Activated CD4-positive, alpha-beta T cell treated with anti-CD3 and anti-CD28 coated beads for 36 hours (primary cell): Measurements from ENCODE around the gene PLEKHG2. TPM values are rescaled to one million over a fixed set of nuclear protein-coding genes. Genes with fewer than 3 reads are reported as not detected.
"Not testable (repeated sequence)": the region's sequence is repeated elsewhere in the genome, so short reads cannot be mapped to it uniquely, and the experiment has no call there.

ENCODE experiments used
- ATAC-seq: fragments of 200-7000 bp; cut with Tn5 transposase; one replicate; pipeline ENCODE4 v1.10.0; 2021; ENCODE audit warnings: mild to moderate bottlenecking, moderate library complexity
- CTCF ChIA-PET: fragments of 350-600 bp; sonication (Branson Sonifier 250); formaldehyde crosslinking; loops from one replicate; lab custom pipeline; 2021; ENCODE audit warnings: antibody characterized with exemption; lab: Charles Lee
- POLR2A ChIA-PET: fragments of 350-600 bp; sonication (Branson Sonifier 250); formaldehyde crosslinking; loops from one replicate; lab custom pipeline; 2021; ENCODE audit warnings: antibody characterized with exemption, inconsistent platforms; lab: Charles Lee
- DNase-seq: peaks from one replicate; pipeline ENCODE4 v3.0.0-alpha.2; 2020
- H3K27ac Mint-ChIP-seq: one replicate; pipeline ENCODE4 v1.8.0; 2021; ENCODE audit warnings: mixed read lengths
- H3K27me3 Mint-ChIP-seq: one replicate; pipeline ENCODE4 v1.8.0; 2021; ENCODE audit warnings: mixed read lengths
- H3K36me3 Mint-ChIP-seq: one replicate; pipeline ENCODE4 v1.8.0; 2021; ENCODE audit warnings: low read depth, mixed read lengths
- H3K4me1 Mint-ChIP-seq: one replicate; pipeline ENCODE4 v1.8.0; 2021; ENCODE audit warnings: mixed read lengths
- H3K4me3 Mint-ChIP-seq: one replicate; pipeline ENCODE4 v1.8.0; 2021; ENCODE audit warnings: mild to moderate bottlenecking, moderate library complexity, mixed read lengths
- H3K9me3 Mint-ChIP-seq: one replicate; pipeline ENCODE4 v1.8.0; 2021; ENCODE audit warnings: low read depth, mixed read lengths
- intact Hi-C, 2 experiments: fragments of 100-400 bp; cut with DNase I in 1 of 2; cut with micrococcal nuclease in 1 of 2; formaldehyde crosslinking; loops; one replicate each; pipeline versions ENCODE4 v1.14.2 to v1.15.1; 2022 to 2024; cut with DNase I, micrococcal nuclease
- total RNA-seq, 2 experiments: library from RNA; stranded (reverse); gene quantifications; one replicate each; pipeline ENCODE4 v1.2.3, GENCODE V29; 2021

Gene PLEKHG2
- total RNA-seq, 2 experiments from 2014 or later, result 46.0 to 65.5 TPM

DNA sequence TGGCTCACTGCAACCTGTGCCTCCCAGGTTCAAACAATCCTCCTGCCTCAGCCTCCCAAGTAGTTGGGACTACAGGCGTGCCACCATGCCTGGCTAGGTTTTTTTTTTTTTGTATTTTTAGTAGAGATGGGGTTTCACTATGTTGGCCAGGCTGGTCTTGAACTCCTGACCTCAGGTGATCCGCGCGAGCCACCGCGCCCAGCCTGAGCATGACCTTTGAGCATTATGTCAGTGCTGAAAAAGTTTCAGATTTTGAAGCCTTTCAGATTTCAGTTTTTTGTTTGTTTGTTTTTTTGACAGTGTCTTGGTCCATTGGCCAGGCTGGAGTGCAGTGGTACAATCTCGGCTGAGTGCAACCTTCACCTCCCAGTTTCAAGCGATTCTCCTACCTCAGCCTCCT lies 38.8 kb downstream of the PLEKHG2 start:
- POLR2A ChIA-PET, H3K27me3 Mint-ChIP-seq, intact Hi-C loops, H3K4me3 Mint-ChIP-seq, CTCF ChIA-PET, ATAC-seq, H3K27ac Mint-ChIP-seq, H3K9me3 Mint-ChIP-seq, DNase-seq: not testable (repeated sequence)
- Mint-ChIP-seq H3K36me3 (peaks cover 62% of the 10 kb centered on the region), H3K4me1 (peaks cover 65% of the 10 kb centered on the region)

GRCh38 chr19:39463403-39463802 lies 50.9 kb downstream of the PLEKHG2 start:
- peaks cover 68% of the 10 kb centered on the region for H3K36me3 Mint-ChIP-seq

DNA sequence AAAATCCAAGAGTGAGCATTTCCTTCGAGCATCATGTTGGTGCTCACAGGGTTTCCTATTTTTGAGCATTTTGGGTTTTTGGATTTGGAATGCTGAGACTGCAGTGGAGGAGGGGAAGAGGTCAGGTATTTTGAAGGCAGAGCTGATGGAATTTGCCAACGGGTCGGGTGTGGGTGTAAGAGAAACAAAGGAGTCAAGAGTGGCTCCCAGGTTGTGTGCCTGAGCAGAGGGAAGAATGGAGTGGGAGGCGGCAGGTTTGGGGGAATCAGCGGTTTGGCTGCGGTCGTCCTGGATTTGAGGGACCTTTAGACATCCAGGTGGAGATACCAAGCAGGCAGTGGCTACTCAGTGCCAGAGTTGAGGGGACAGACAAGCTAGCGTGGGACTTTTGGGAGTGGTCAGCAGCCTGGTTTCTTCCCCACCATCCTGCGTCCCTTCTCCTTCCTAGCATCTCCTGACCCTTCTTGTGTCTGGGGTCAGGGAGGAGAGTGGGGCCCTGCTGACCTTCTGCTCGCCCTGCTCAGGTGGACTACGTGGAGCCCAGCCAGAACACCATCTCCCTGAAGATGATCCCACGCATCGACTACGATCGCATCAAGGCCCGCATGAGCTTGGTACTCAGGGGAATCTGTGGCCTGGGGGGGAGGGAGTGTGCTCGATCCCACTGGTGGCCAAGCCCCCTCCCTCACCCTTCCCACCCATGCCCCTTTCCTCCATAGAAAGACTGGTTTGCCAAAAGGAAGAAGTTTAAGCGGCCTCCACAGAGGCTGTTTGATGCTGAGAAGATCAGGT lies 53.7 kb downstream of the PLEKHG2 start:
- ChIA-PET POLR2A (interaction anchor here (1.1 kb wide), 1 partner anchor 10 kb away, joined by 5 read pairs; no protein-coding TSS in a partner anchor), CTCF (interaction anchor here (1.5 kb wide), 1 partner anchor 66 kb away, joined by 6 read pairs; the partner anchor contains the start of gene EID2B)
- H3K9me3 Mint-ChIP-seq, result no peaks in the 10 kb centered on the region
- intact Hi-C loops, result no loop called here
- ATAC-seq (no peak), DNase-seq (no peak)
- no peak overlapping the region for H3K4me3 Mint-ChIP-seq
- no peaks in the 10 kb centered on the region for H3K27me3 Mint-ChIP-seq
- H3K27ac Mint-ChIP-seq, result no peak overlapping the region
- H3K4me1 Mint-ChIP-seq, result peaks cover 12% of the 10 kb centered on the region
- peaks cover 65% of the 10 kb centered on the region for H3K36me3 Mint-ChIP-seq

More at GRCh38 chr19:39463403-39463802, 50.9 kb downstream of the PLEKHG2 start:
- Mint-ChIP-seq H3K4me1 (no peaks in the 10 kb centered on the region), H3K9me3 (no peaks in the 10 kb centered on the region), H3K4me3 (no peak overlapping the region), H3K27ac (no peak overlapping the region), H3K27me3 (no peaks in the 10 kb centered on the region)
- CTCF ChIA-PET, result interaction anchor here (0.6 to 2.0 kb wide), 4 partner anchors 16 to 92 kb away, joined by 3 to 5 read pairs (median 4); partner anchors contain the start of gene EID2B
- ATAC-seq (no peak), DNase-seq (no peak)
- intact Hi-C loops, result no loop called here
- POLR2A ChIA-PET, result no interaction called here

DNA sequence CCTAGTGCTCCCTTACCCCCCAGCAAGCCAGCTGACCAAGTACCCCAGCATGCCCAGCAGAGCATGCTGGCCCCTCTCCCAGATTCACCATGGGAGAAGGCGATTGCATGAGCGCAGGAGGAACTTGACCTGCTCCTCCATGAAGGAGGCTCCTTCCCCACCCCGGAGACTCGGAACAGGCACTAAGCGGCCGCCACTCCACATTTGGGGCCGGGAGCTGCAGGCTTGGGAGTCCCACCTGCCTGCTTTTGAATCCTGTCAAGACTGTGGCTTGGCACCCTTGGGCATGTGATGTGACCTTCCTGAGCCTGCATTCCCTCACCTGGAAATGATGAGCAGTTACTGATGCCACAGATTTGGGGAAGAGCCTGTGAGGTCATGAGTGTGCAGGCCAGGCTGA lies 55.5 kb downstream of the PLEKHG2 start:
- H3K27ac Mint-ChIP-seq, result no peak overlapping the region
- H3K9me3 Mint-ChIP-seq, result no peaks in the 10 kb centered on the region
- CTCF ChIA-PET, result interaction anchor here (0.7 to 1.0 kb wide), 2 partner anchors 11 to 27 kb away, joined by 3 read pairs; no protein-coding TSS in a partner anchor
- H3K4me3 Mint-ChIP-seq, result no peak overlapping the region
- DNase-seq, result no peak
- intact Hi-C loops, result no loop called here
- peaks cover 17% of the 10 kb centered on the region for H3K4me1 Mint-ChIP-seq
- H3K27me3 Mint-ChIP-seq, result no peaks in the 10 kb centered on the region
- H3K36me3 Mint-ChIP-seq, result peaks cover 71% of the 10 kb centered on the region
- no peak for ATAC-seq
- POLR2A ChIA-PET, result no interaction called here

- Mint-ChIP-seq H3K36me3 (peaks cover 62% of the 10 kb centered on the region), H3K9me3 (no peaks in the 10 kb centered on the region), H3K4me1 (peaks cover 17% of the 10 kb centered on the region), H3K27ac (peak overlapping the region; percentile 16), H3K4me3 (no peak overlapping the region), H3K27me3 (no peaks in the 10 kb centered on the region)
- ChIA-PET POLR2A (interaction anchor here (0.7 kb wide), 1 partner anchor 33 kb away, joined by 4 read pairs; the partner anchor contains the start of gene RPS16), CTCF (interaction anchor here (0.6 kb wide), 1 partner anchor 12 kb away, joined by 3 read pairs; the partner anchor contains the start of gene TIMM50)
- intact Hi-C loops, result no loop called here
- no peak for ATAC-seq
- no peak for DNase-seq
Measured at GRCh38 chr19:39469036-39469435, 56.6 kb downstream of the PLEKHG2 start.

DNA sequence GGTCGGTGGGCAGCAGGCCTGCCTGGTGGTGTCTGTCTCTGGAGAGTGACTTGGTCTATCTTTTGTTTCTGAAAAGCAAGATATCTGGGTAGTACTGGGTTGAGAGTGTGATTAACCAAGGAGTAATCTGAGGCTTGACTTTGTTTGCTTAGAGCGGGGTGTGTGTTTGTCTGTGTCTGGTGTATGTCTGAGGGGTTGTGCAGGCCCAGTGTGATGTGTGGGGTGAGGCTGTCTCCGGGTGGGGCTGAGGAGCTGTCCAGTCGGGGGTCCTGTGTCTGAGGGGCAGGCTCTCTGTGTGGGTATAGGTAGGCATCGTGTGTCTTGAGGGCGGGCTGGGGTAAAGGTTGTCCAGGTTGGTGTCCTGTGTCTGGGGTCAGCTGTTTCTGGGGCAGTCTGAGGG lies 57.1 kb downstream of the PLEKHG2 start:
- Mint-ChIP-seq H3K4me3 (no peak overlapping the region), H3K27ac (peak overlapping the region; percentile 16), H3K36me3 (peaks cover 68% of the 10 kb centered on the region), H3K9me3 (no peaks in the 10 kb centered on the region), H3K27me3 (no peaks in the 10 kb centered on the region), H3K4me1 (peaks cover 17% of the 10 kb centered on the region)
- ATAC-seq (no peak), DNase-seq (no peak)
- CTCF ChIA-PET, result interaction anchor here (0.6 kb wide), 1 partner anchor 11 kb away, joined by 3 read pairs; the partner anchor contains the start of gene TIMM50
- POLR2A ChIA-PET, result no interaction called here
- intact Hi-C loops, result no loop called here

- DNase-seq (peak; percentile 30), ATAC-seq (peak; percentile 49)
- no peak overlapping the region for H3K4me3 Mint-ChIP-seq
- ChIA-PET POLR2A (no interaction called here), CTCF (no interaction called here)
- peak overlapping the region; percentile 68 for H3K27ac Mint-ChIP-seq
- peaks cover 17% of the 10 kb centered on the region for H3K4me1 Mint-ChIP-seq
- no peaks in the 10 kb centered on the region for H3K9me3 Mint-ChIP-seq
- intact Hi-C loops, result no loop called here
- peaks cover 68% of the 10 kb centered on the region for H3K36me3 Mint-ChIP-seq
- H3K27me3 Mint-ChIP-seq, result no peaks in the 10 kb centered on the region
Measured at GRCh38 chr19:39470724-39471339, 58.4 kb downstream of the PLEKHG2 start.

DNA sequence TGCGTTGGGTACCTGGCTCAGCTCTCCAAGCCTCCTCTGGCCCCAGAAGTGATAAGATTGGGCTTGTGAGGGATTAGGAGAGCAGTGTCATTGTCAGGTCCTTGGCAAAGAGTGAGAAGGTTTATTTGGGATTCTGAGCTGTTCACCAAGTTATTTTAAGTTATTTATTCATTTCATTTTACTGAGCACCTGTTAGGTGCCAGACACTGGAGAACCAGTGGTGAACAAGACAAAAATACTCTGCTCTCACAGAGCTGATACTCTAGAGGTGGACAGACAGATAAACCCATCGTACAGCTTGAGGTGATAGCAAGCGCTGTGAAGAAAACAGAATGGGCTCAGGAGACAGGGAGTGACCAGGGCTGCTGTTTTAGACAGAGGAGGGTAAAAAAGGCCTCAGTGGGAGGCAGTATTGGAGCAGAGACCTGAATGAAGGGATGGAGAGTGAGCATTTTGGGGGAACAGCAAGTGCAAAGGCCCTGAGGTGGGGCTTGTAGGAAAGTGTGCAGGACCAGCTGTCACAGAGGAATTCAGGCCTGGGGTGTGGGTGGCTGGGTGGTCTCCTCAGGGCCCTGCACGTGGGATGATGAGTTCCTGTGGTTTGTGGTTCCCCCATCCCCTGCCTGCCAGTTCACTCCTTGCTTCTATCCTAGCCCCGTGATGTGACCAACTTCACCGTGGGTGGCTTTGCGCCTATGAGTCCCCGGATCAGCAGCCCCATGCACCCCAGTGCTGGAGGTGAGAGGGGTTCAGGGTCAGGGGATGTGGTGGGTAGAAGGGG lies 59.5 kb downstream of the PLEKHG2 start:
- H3K4me1 Mint-ChIP-seq, result peaks cover 17% of the 10 kb centered on the region
- H3K4me3 Mint-ChIP-seq, result no peak overlapping the region
- no peak for ATAC-seq
- CTCF ChIA-PET, result interaction anchor here (0.6 to 1.1 kb wide), 6 partner anchors 9 to 1221 kb away, joined by 3 to 4 read pairs (median 3); partner anchors contain the start of gene TIMM50
- POLR2A ChIA-PET, result no interaction called here
- intact Hi-C loops, result no loop called here
- peaks cover 69% of the 10 kb centered on the region for H3K36me3 Mint-ChIP-seq
- no peaks in the 10 kb centered on the region for H3K9me3 Mint-ChIP-seq
- H3K27me3 Mint-ChIP-seq, result no peaks in the 10 kb centered on the region
- H3K27ac Mint-ChIP-seq, result peak overlapping the region; percentile 55
- DNase-seq, result no peak

DNA sequence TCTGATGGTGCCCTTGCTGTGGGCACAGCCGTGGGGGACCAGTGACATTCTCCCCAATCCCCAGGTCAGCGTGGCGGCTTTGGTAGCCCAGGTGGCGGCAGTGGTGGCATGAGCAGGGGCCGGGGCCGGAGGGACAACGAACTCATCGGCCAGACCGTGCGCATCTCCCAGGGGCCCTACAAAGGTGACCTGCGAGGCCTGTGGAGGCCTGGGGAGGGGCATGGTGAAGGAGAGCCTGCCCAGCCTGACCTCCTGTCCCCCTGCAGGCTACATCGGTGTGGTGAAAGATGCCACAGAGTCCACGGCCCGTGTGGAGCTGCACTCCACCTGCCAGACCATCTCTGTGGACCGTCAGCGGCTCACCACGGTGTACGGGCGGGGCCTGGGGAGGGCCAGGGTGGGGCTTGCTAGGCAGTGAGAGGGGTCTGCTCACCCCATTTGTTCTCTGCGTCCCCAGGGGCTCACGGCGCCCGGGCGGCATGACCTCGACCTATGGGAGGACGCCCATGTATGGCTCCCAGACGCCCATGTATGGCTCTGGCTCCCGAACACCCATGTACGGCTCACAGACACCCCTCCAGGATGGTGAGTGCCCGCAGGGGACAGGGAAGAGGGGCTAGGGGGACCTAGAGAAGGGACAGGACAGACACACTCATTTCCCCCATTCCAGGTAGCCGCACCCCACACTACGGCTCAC lies 60.4 kb downstream of the PLEKHG2 start:
- peaks cover 64% of the 10 kb centered on the region for H3K36me3 Mint-ChIP-seq
- CTCF ChIA-PET, result interaction anchor here (1.1 to 4.2 kb wide), 2 partner anchors 46 to 60 kb away, joined by 3 to 27 read pairs; partner anchors contain the start of gene EID2B
- H3K9me3 Mint-ChIP-seq, result no peaks in the 10 kb centered on the region
- no peak overlapping the region for H3K4me3 Mint-ChIP-seq
- intact Hi-C loops, result no loop called here
- POLR2A ChIA-PET, result no interaction called here
- peaks cover 17% of the 10 kb centered on the region for H3K4me1 Mint-ChIP-seq
- ATAC-seq (no peak), DNase-seq (no peak)
- no peak overlapping the region for H3K27ac Mint-ChIP-seq
- no peaks in the 10 kb centered on the region for H3K27me3 Mint-ChIP-seq

- Mint-ChIP-seq H3K4me3 (no peak overlapping the region), H3K4me1 (peaks cover 17% of the 10 kb centered on the region), H3K9me3 (no peaks in the 10 kb centered on the region), H3K36me3 (peaks cover 61% of the 10 kb centered on the region), H3K27me3 (no peaks in the 10 kb centered on the region), H3K27ac (no peak overlapping the region)
- ChIA-PET CTCF (interaction anchor here (0.6 to 4.2 kb wide), 9 partner anchors 12 to 1184 kb away, joined by 3 to 27 read pairs (median 4); partner anchors contain the start of gene EID2B), POLR2A (interaction anchor here (1.2 kb wide), 1 partner anchor 26 kb away, joined by 4 read pairs; no protein-coding TSS in a partner anchor)
- ATAC-seq (no peak), DNase-seq (no peak)
- intact Hi-C loops, result no loop called here
Measured at GRCh38 chr19:39473443-39473960, 61.0 kb downstream of the PLEKHG2 start.
